Measurements from ENCODE around the gene TNNC2. TPM values are rescaled to one million over a fixed set of nuclear protein-coding genes. Genes with fewer than 3 reads are reported as not detected.

The TNNC2 gene
- polyA plus RNA-seq, 1 donor from 2014 or later, result 3.8 TPM

DNA sequence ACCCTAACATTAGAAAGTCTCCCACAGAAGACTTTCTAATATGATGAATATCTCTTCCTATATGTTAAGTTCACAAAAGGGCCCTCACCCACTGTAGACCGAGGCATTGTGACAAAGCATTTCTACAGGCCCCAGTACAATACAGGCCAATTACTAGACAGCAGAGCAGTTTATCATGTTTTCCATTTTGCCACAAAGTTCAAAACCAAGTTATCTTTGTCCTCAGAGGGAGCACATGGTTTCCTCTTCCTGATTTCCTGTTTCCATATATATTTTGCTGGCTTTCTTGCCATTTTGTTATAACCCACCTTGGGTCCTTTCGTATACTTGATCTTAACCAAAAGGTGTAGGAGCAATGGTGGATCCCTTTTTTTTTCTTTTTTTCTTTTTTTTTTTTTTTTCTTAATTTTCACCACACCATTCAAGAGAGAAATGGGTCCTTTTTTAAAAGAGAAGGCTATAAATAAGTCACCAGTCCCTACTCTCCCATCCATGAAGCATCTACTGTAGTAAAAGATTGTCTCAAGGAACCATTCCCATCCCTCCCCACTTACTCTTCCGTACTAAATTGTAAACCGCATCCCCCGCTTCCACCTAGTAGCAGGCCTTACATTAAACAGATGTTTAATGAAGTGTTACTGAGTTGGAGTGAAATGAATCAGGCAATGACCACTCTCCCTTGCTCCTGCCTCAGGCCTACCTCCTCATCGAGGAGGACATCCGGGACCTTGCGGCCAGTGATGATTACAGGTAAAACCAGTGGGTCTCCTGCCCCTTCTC, 16.7 kb downstream of the TNNC2 start:
- Histone ChIP-seq H3K36me3 (ENCODE audit: insufficient read depth, low read length) (peaks cover 10% of the 10 kb centered on the region), H3K4me3 (ENCODE audit: low read length) (no peak overlapping the region), H3K27me3 (ENCODE audit: insufficient read depth, low read depth, low read length) (no peaks in the 10 kb centered on the region)

GRCh38 chr20:45801851-45802250, 25.3 kb downstream of the TNNC2 start:
- no peaks in the 10 kb centered on the region for H3K27me3 ChIP-seq (ENCODE audit: insufficient read depth, low read depth, low read length)
- H3K79me2 ChIP-seq (replicated peaks; ENCODE audit: insufficient read depth, low read length), result no peaks in the 10 kb centered on the region
- H3K9ac ChIP-seq (ENCODE audit: low read length), result no peak overlapping the region
- no peak overlapping the region for H3K4me2 ChIP-seq (ENCODE audit: low read length)
- no peak for TF ChIP-seq POLR2AphosphoS5 (IDR thresholded peaks at IDR 0.05)
- TF ChIP-seq EZH2 (IDR thresholded peaks at IDR 0.05; ENCODE audit: borderline replicate concordance, insufficient read depth, low read length, poor library complexity, severe bottlenecking), result no peak
- TF ChIP-seq TAF1 (IDR thresholded peaks at IDR 0.05; ENCODE audit: low read depth), result no peak
- no peak for TF ChIP-seq SMC3 (conservative IDR thresholded peaks at IDR 0.05; ENCODE audit: poor library complexity)
- H3F3A ChIP-seq (ENCODE audit: insufficient read depth, low read length, poor library complexity, severe bottlenecking), result no peaks in the 10 kb centered on the region
- no peak overlapping the region for H2AFZ ChIP-seq (ENCODE audit: low read depth, low read length)
- H4K20me1 ChIP-seq (ENCODE audit: insufficient read depth), result no peaks in the 10 kb centered on the region
- H3K9me2 ChIP-seq (ENCODE audit: insufficient read depth, low read length), result no peaks in the 10 kb centered on the region
- no peaks in the 10 kb centered on the region for H3K9me3 ChIP-seq (ENCODE audit: low read length)
- H3K36me3 ChIP-seq (ENCODE audit: insufficient read depth, low read length), result peaks cover 6% of the 10 kb centered on the region
- no peak overlapping the region for H3K4me3 ChIP-seq (ENCODE audit: low read length)
- H3K27ac ChIP-seq (ENCODE audit: low read length), result no peak overlapping the region

More for the DNA sequence above, 16.7 kb downstream of the TNNC2 start:
- Histone ChIP-seq H3K9me2 (ENCODE audit: insufficient read depth, low read length) (no peaks in the 10 kb centered on the region), H3F3A (ENCODE audit: insufficient read depth, low read length, poor library complexity, severe bottlenecking) (no peaks in the 10 kb centered on the region), H3K27ac (ENCODE audit: low read length) (no peak overlapping the region), H3K9me3 (ENCODE audit: low read length) (no peaks in the 10 kb centered on the region), H3K9ac (ENCODE audit: low read length) (no peak overlapping the region), H4K20me1 (ENCODE audit: insufficient read depth) (no peaks in the 10 kb centered on the region), H2AFZ (ENCODE audit: low read depth, low read length) (no peak overlapping the region), H3K79me2 (replicated peaks; ENCODE audit: insufficient read depth, low read length) (peaks cover 9% of the 10 kb centered on the region), H3K4me2 (ENCODE audit: low read length) (no peak overlapping the region)
- TF ChIP-seq, protein P1, sequence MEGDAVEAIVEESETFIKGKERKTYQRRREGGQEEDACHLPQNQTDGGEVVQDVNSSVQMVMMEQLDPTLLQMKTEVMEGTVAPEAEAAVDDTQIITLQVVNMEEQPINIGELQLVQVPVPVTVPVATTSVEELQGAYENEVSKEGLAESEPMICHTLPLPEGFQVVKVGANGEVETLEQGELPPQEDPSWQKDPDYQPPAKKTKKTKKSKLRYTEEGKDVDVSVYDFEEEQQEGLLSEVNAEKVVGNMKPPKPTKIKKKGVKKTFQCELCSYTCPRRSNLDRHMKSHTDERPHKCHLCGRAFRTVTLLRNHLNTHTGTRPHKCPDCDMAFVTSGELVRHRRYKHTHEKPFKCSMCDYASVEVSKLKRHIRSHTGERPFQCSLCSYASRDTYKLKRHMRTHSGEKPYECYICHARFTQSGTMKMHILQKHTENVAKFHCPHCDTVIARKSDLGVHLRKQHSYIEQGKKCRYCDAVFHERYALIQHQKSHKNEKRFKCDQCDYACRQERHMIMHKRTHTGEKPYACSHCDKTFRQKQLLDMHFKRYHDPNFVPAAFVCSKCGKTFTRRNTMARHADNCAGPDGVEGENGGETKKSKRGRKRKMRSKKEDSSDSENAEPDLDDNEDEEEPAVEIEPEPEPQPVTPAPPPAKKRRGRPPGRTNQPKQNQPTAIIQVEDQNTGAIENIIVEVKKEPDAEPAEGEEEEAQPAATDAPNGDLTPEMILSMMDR (IDR thresholded peaks at IDR 0.05; ENCODE audit: poor library complexity, severe bottlenecking), result no peak
- no peak for TF ChIP-seq TAF1 (IDR thresholded peaks at IDR 0.05; ENCODE audit: low read depth)
- no peak for TF ChIP-seq POLR2AphosphoS5 (IDR thresholded peaks at IDR 0.05)
- no peak for TF ChIP-seq RAD21 (conservative IDR thresholded peaks at IDR 0.05)
- TF ChIP-seq SMC3 (conservative IDR thresholded peaks at IDR 0.05; ENCODE audit: poor library complexity), result no peak
- TF ChIP-seq EP300 (conservative IDR thresholded peaks at IDR 0.05; ENCODE audit: poor library complexity, severe bottlenecking), result no peak
- no peak for TF ChIP-seq MXI1 (conservative IDR thresholded peaks at IDR 0.05; ENCODE audit: poor library complexity, severe bottlenecking)
- TF ChIP-seq EZH2 (IDR thresholded peaks at IDR 0.05; ENCODE audit: borderline replicate concordance, insufficient read depth, low read length, poor library complexity, severe bottlenecking), result no peak
- TF ChIP-seq REST (IDR thresholded peaks at IDR 0.05; ENCODE audit: borderline replicate concordance), result no peak

All from neural cell (in vitro differentiated cells).